NCI-H526 treated with DMSO at 0.1 percent for 48 hours (cell line): ENCODE measurements around the gene NADK2.
"Not testable (repeated sequence)": the region's sequence is repeated elsewhere in the genome, so short reads cannot be mapped to it uniquely, and the experiment has no call there.

Source experiments
- DNase-seq: peaks from one replicate; lab custom pipeline; 2025; lab: John Stamatoyannopoulos, UW

NADK2 gene

DNA sequence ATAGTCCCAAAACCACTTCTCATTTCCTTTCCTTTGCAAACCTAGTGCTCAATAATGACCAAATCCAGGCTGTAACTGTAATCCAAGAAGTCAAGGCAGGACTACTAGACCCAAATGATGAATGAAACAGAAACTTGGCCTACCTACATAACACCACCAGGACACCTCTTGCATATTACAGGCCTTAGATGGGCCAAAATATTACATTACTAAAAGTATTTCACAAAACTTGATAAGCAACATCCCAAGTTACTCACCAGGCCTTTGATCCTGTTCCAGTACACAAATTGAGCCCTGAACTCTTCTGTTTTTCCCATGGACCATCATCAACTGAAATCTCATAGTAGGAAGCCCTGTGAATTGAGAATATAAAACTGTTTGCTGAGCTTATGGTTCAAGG, 34.8 kb downstream of the NADK2 start:
- DNase-seq = no peak

DNA sequence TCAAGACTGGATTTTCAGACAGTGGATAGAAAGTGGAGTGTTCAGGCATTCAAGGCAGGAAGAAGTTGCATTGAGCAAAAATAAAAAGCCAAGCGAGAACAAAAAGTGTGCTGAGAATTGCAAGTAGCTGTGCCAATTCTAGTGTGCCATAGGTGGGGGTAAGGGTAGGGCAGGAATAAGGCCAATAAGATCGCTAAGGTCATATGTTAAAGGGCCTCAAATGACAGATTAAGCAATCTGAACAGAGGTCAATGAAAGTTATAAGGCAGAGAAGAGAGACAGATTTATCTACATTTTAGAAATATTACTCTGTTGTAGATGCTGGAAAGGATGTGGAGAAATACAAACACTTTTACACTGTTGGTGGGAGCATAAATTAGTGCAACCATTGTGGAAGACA, 36.4 kb downstream of the NADK2 start:
- no peak for DNase-seq

GRCh38 chr5:36202521-36202961, 39.2 kb downstream of the NADK2 start:
- DNase-seq = no peak

GRCh38 chr5:36200513-36200912, 41.2 kb downstream of the NADK2 start:
- DNase-seq = no peak

GRCh38 chr5:36199620-36200019, 42.1 kb downstream of the NADK2 start:
- no peak for DNase-seq

DNA sequence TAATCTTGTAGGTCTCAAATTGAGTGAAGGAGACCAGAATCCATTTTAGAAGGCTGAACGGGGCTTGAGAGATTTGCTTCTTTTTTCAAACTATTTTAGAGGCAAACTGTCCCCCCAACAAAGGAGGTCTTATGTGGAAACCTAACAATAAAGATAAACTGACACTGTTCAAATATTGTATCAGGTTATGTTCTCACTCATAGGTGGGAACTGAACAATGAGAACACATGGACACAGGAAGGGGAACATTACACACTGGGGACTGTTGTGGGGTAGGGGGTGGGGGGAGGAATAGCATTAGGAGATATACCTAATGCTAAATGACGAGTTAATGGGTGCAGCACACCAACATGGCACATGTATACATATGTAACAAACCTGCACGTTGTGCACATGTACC, 42.9 kb downstream of the NADK2 start:
- not testable (repeated sequence) for DNase-seq

GRCh38 chr5:36198281-36198680, 43.4 kb downstream of the NADK2 start:
- no peak for DNase-seq

- DNase-seq = no peak
Observed at GRCh38 chr5:36193746-36194145, 48.0 kb downstream of the NADK2 start.

DNA sequence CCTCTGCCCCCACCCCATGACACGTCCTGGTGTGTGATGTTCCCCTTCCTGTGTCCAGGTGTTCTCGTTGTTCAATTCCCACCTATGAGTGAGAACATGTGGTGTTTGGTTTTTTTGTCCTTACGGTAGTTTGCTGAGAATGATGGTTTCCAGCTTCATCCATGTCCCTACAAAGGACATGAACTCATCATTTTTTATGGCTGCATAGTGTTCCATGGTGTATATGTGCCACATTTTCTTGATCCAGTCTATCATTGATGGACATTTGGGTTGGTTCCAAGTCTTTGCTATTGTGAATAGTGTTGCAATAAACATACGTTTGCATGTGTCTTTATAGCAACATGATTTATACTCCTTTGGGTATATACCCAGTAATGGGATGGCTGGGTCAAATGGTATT, 57.3 kb downstream of the NADK2 start:
- DNase-seq = not testable (repeated sequence)

GRCh38 chr5:36181774-36182173, 60.0 kb downstream of the NADK2 start:
- no peak for DNase-seq

DNA sequence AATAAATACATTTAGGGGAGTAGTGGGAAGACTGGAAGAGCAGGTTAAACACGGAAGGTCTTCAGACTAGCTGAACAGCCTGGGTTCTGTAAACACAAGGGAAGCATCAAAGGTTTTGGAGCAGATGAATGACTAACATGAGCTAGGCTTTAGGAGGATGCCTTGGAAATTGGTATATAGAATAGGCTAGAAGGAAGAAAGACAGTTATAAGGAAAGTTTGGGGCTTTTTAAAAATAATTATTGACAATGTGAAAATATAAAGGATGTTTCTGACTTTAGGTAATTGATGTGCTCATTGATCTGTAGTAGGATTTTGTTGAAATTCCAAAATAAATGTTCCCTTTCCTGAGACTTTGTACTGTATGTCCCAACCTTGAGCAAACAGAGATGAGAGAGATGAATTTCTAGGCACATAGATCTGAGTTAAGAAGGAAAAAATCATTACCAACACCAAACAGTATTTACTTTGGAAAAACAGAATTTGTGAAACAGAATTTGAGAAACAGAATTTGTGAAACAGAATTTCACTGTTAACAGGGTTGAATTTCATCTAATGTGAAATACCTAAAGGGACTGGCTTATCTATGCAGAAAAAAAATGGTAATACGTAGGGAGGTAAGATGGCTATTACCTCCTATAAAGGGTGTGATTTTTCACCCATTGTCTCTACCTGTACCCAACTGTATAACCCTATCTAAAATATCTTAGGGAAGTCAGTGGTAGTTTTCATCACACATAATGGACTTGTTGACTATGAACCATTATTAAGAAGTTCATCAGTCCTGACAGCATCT, 61.0 kb downstream of the NADK2 start:
- DNase-seq = no peak

GRCh38 chr5:36179950-36180349, 61.8 kb downstream of the NADK2 start:
- DNase-seq = no peak

GRCh38 chr5:36178524-36178890, 63.2 kb downstream of the NADK2 start:
- no peak for DNase-seq

DNA sequence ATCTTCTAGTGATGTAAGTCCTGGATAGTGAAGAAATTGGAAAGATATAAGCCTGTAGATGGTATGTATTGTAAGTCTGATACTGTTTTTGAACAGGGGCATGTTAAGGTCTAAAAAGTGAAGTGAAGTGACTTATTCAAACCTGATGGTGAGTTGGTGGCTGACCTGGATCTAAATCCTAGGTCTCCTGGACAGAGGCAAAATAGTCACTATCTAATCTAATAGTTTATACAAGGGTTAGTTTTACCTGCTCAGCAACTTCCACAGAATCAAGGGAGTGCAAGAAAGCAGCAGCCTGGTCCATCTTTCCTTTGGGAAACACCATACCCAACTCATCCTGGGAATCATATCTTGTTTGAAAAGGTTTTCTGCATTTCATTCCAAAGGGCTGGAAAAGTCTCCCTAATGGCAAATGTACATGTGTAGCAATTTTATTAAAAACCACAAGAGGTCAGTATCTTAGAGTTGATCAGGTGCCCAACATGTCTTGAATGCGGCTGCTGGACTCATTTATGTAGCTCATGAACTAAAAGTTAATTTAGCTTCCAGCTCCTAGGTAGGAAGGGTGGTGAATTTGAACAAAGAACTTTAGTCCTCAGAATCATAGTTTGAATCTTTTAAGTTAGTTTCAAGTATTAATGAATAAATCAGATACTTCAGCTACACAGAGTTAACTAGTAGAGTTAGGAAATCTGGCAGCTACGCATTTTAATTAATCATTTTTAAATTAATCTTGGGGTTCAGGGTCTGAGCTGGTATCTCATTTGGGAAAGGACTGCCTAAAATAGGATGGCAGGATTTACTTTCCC, 63.8 kb downstream of the NADK2 start:
- DNase-seq = peak; percentile 55

GRCh38 chr5:36177154-36177553, 64.6 kb downstream of the NADK2 start:
- no peak for DNase-seq

DNA sequence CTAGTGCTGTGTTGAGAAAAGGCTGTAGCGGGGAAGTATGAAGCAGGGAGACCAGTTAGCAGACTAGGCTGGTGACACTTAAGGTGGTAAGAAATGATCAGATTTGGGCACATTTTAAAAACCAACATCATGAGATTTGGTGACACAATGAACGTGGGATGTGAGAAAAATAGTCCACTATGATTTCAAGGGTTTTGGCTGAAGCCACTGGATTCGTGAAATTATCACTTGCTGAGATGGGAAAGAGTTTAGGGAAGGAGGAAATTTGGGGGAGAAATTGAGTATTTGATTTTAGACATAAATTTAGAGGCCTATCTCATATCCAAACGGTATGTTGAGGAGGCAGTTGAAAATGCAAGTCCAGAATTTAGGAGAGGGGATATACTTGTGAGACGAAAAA, 66.7 kb downstream of the NADK2 start:
- no peak for DNase-seq

GRCh38 chr5:36174119-36174518, 67.6 kb downstream of the NADK2 start:
- no peak for DNase-seq

- no peak for DNase-seq
Observed at GRCh38 chr5:36173426-36173825, 68.3 kb downstream of the NADK2 start.

DNA sequence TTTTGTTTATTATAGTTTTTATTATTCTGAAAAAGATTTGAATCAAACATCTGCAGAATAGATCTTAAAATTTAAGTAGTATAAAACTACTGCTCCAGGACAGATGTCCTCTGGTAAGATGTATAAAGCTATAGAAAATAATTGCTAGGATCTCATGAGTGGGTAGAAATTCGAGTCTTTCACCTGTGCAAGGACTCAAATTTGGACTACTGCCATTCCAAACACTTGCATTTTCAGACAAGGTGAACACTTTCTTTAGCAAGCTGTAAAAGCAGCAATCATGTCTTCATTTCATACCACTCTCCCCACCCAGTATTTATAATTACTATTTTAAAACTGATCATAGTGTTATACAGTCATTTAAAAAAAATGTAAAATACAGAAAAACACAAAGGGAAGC, 69.1 kb downstream of the NADK2 start:
- no peak for DNase-seq

DNA sequence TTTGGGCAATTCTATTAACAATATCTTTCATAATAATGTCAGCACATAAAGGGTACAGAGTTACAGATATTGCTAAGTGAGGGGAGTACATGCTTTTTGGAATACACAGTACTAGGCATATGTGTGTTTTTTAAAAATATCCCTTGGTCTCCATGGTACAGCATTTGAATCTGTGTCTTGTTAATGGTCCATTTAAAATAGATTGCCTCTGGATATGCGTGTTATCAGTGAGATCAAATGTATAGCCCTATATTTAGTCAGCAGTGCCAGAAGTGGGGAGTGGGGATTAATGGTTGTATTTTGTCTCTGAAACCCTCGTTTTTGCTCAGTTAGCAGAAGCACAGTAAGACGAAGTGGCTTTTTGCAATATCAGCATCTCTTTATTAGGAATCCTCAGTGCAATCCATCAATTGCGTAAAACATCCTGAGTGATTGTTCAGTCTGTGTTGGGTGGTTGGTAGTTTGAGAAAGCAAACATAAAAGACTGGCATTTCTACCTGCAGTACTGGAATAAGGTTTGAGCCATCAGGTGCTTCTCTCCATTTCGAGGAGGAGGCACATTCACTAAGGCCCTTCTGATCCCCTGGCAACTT, 70.8 kb downstream of the NADK2 start:
- no peak for DNase-seq

DNA sequence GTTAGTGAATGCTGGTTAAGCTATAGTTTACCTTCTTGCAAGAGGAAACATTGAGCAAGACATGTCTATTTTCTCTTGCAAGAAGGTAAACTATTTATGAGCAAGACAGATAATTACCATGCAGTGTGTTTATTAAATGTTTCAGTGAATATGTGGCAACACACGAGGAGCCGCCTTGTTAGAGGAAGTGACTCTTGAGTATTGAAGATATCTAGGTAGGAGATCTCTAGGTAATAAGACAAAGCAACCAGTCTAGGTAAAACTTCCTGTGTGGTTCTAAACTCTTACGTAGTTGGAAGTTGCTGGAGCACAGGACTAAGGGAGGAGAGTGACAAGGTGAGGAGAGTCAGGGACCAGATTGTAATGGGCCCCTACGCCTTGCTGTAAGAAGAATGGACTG, 73.0 kb downstream of the NADK2 start:
- DNase-seq = no peak

GRCh38 chr5:36164461-36164860, 77.3 kb downstream of the NADK2 start:
- no peak for DNase-seq
